ENCODE measurements around the gene LBX1.
A peak's percentile ranks its signal among the peaks of the same experiment; 100 is the strongest.

Gene LBX1

GRCh38 chr10:101224910-101225823 lies 4.1 kb downstream of the LBX1 start:
- DNase-seq (ENCODE audit: low read depth in 2 of 2): no peak

GRCh38 chr10:101224060-101224909 lies 5.0 kb downstream of the LBX1 start:
- DNase-seq (ENCODE audit: low read depth in 2 of 2): no peak

- DNase-seq (ENCODE audit: low read depth in 2 of 2): no peak
Observed at GRCh38 chr10:101223274-101224059, 5.8 kb downstream of the LBX1 start.

GRCh38 chr10:101222683-101223273 lies 6.5 kb downstream of the LBX1 start:
- no peak for DNase-seq (ENCODE audit: low read depth in 2 of 2)

- no peak for DNase-seq (ENCODE audit: low read depth in 2 of 2)
Observed at GRCh38 chr10:101221963-101222531, 7.2 kb downstream of the LBX1 start.

GRCh38 chr10:101221549-101221948 lies 7.7 kb downstream of the LBX1 start:
- no peak for DNase-seq (ENCODE audit: low read depth in 2 of 2)

GRCh38 chr10:101219946-101220451 lies 9.3 kb downstream of the LBX1 start:
- no peak for DNase-seq (ENCODE audit: low read depth in 2 of 2)

- DNase-seq (ENCODE audit: low read depth in 2 of 2): no peak
Observed at GRCh38 chr10:101219139-101219945, 9.9 kb downstream of the LBX1 start.

- DNase-seq (ENCODE audit: low read depth in 2 of 2): no peak
Observed at GRCh38 chr10:101218351-101219138, 10.7 kb downstream of the LBX1 start.

- DNase-seq (ENCODE audit: low read depth in 2 of 2): no peak
Observed at GRCh38 chr10:101217450-101218281, 11.6 kb downstream of the LBX1 start.

GRCh38 chr10:101217044-101217425 lies 12.2 kb downstream of the LBX1 start:
- no peak for DNase-seq (ENCODE audit: low read depth in 2 of 2)

- no peak for DNase-seq (ENCODE audit: low read depth in 2 of 2)
Observed at GRCh38 chr10:101216207-101217043, 12.8 kb downstream of the LBX1 start.

GRCh38 chr10:101215397-101216206 lies 13.7 kb downstream of the LBX1 start:
- DNase-seq (ENCODE audit: low read depth in 2 of 2): no peak

- DNase-seq (ENCODE audit: low read depth in 2 of 2): peak; percentile 63 to 66
Observed at GRCh38 chr10:101214446-101215396, 14.5 kb downstream of the LBX1 start.

- no peak for DNase-seq (ENCODE audit: low read depth in 2 of 2)
Observed at GRCh38 chr10:101208543-101208942, 20.7 kb downstream of the LBX1 start.
